GM12878 (cell line): ENCODE measurements around the gene ANKMY2. TPM values are rescaled to one million over a fixed set of nuclear protein-coding genes. Genes with fewer than 3 reads are reported as not detected.

Experiments used
- ATAC-seq: fragments of 200-7000 bp; cut with Tn5 transposase; 3 replicates; pipeline ENCODE4 v1.9.1; 2020; ENCODE audit warnings: mild to moderate bottlenecking, moderate library complexity
- BruUV-seq: library from RNA; stranded (reverse); fragments of 400-500 nt; replicated peaks from 2 replicates; lab custom pipeline; 2021; lab: Mats Ljungman, UMichigan
- CTCF ChIA-PET: fragments of 300-600 bp; sonication (Branson Sonifier 250); formaldehyde crosslinking; extraction: SDS; loops from one replicate; lab custom pipeline; 2021; ENCODE audit warnings: inconsistent platforms; lab: Yijun Ruan, JAX
- POLR2A ChIA-PET: fragments of 350-600 bp; formaldehyde crosslinking; extraction: SDS; loops from one replicate; lab custom pipeline; 2021; ENCODE audit warnings: inconsistent platforms; lab: Charles Lee
- RAD21 ChIA-PET: fragments of 300-600 bp; sonication (Branson Sonifier 250); formaldehyde crosslinking; loops from one replicate; lab custom pipeline; 2023; ENCODE audit warnings: antibody characterized with exemption; ENCODE audit not compliant: unreplicated experiment; lab: Charles Lee
- SMC1A ChIA-PET: fragments of 300-600 bp; sonication (Branson Sonifier 250); formaldehyde crosslinking; loops from one replicate; lab custom pipeline; 2023; ENCODE audit not compliant: unreplicated experiment, uncharacterized antibody; lab: Charles Lee
- DNase-seq: peaks from one replicate; pipeline ENCODE4 v3.0.0-alpha.2; 2011; ENCODE audit warnings: low read depth, low spot score
- FAIRE-seq: peaks from 3 replicates; lab custom pipeline; 2011; peaks lifted over from hg19 to GRCh38; lab: Jason Lieb, UNC
- H2AFZ ChIP-seq: 2 replicates; pipeline ENCODE4 v1.6.0; 2011; ENCODE audit warnings: low read depth, low read length, control low read depth; ENCODE audit not compliant: control insufficient read depth
- H3K27ac ChIP-seq: 2 replicates; pipeline ENCODE4 v1.5.1; 2011; ENCODE audit warnings: control low read depth; ENCODE audit not compliant: control insufficient read depth, insufficient read depth
- H3K27me3 ChIP-seq, 2 experiments: replicated peaks in 1 of 2; 2 replicates each; pipeline versions ENCODE4 v1.6.0 to v1.6.1; 2011; ENCODE audit warnings: low read length in 1 of 2; ENCODE audit not compliant: control insufficient read depth in 2 of 2, insufficient read depth in 2 of 2
- H3K36me3 ChIP-seq, 2 experiments: 2 replicates each; pipeline ENCODE4 v1.5.1; 2011; ENCODE audit warnings: low read length in 1 of 2; ENCODE audit not compliant: control insufficient read depth in 2 of 2, insufficient read depth in 2 of 2
- H3K4me1 ChIP-seq: 2 replicates; pipeline ENCODE4 v1.6.1; 2011; ENCODE audit warnings: mild to moderate bottlenecking, low read length, moderate library complexity, mixed read lengths; ENCODE audit not compliant: control insufficient read depth, insufficient read depth
- H3K4me2 ChIP-seq: 2 replicates; pipeline ENCODE4 v1.6.0; 2011; ENCODE audit warnings: control low read depth; ENCODE audit not compliant: control insufficient read depth, insufficient read depth
- H3K4me3 ChIP-seq: fragments of 200-600 bp; sonication (generic); 2 replicates; pipeline ENCODE4 v1.5.1; 2016
- H3K79me2 ChIP-seq: 2 replicates; pipeline ENCODE4 v1.6.0; 2011; ENCODE audit warnings: low read length; ENCODE audit not compliant: control insufficient read depth, insufficient read depth
- H3K9ac ChIP-seq: 2 replicates; pipeline ENCODE4 v1.8.0; 2011; ENCODE audit warnings: low read length, control low read depth, mixed read lengths; ENCODE audit not compliant: control insufficient read depth, insufficient read depth
- H3K9me3 ChIP-seq: replicated peaks from 3 replicates; pipeline ENCODE4 v1.5.1; 2011; ENCODE audit warnings: mild to moderate bottlenecking, low read length; ENCODE audit not compliant: control insufficient read depth, insufficient read depth
- H4K20me1 ChIP-seq: 2 replicates; pipeline ENCODE4 v1.6.0; 2011; ENCODE audit not compliant: control insufficient read depth, insufficient read depth
- BCL11A ChIP-seq: IDR thresholded peaks from 2 replicates; pipeline ENCODE4 v1.6.1; 2011; ENCODE audit warnings: low read depth, low read length
- BCL3 ChIP-seq: IDR thresholded peaks from 2 replicates; pipeline ENCODE4 v1.6.1; 2011; ENCODE audit warnings: borderline replicate concordance, low read depth, mild to moderate bottlenecking, moderate library complexity, low read length; ENCODE audit not compliant: insufficient read depth, poor library complexity, severe bottlenecking
- BMI1 ChIP-seq: fragments of 450-650 bp; IDR thresholded peaks from 2 replicates; pipeline ENCODE4 v1.6.1; 2016; ENCODE audit warnings: mild to moderate bottlenecking, moderate library complexity, borderline replicate concordance
- CREM ChIP-seq: IDR thresholded peaks from 2 replicates; pipeline ENCODE4 v1.6.1; 2014; ENCODE audit warnings: antibody characterized with exemption, low read depth
- EGR1 ChIP-seq, 2 experiments: IDR thresholded peaks; 1 replicate in 1 of 2; 2 replicates in 1 of 2; pipeline ENCODE4 v1.6.1; 2011 to 2012; ENCODE audit warnings: low read depth in 2 of 2, low read length in 2 of 2, borderline replicate concordance in 1 of 2, mild to moderate bottlenecking in 1 of 2, moderate library complexity in 1 of 2
- ESRRA ChIP-seq: IDR thresholded peaks from 2 replicates; pipeline ENCODE4 v1.6.1; 2012; ENCODE audit warnings: mild to moderate bottlenecking, low read length, improper control_type of control experiment
- FOXK2 ChIP-seq: fragments of 450-650 bp; IDR thresholded peaks from 2 replicates; pipeline ENCODE4 v1.6.1; 2017; ENCODE audit warnings: mild to moderate bottlenecking, moderate library complexity
- HCFC1 ChIP-seq: fragments of 150-350 bp; IDR thresholded peaks from 2 replicates; pipeline ENCODE4 v1.6.1; 2014; ENCODE audit warnings: low read length
- IKZF1 ChIP-seq: fragments of 450-650 bp; conservative IDR thresholded peaks from 2 replicates; pipeline ENCODE4 v1.6.1; 2017; ENCODE audit warnings: antibody characterized with exemption, mild to moderate bottlenecking
- MEF2A ChIP-seq: IDR thresholded peaks from 2 replicates; pipeline ENCODE4 v1.6.1; 2011; ENCODE audit warnings: low read depth, mild to moderate bottlenecking, low read length, moderate library complexity; ENCODE audit not compliant: insufficient read depth
- NR2F1 ChIP-seq: fragments of 450-650 bp; conservative IDR thresholded peaks from 2 replicates; pipeline ENCODE4 v1.6.1; 2017; ENCODE audit warnings: mild to moderate bottlenecking
- PBX3 ChIP-seq: IDR thresholded peaks from 2 replicates; pipeline ENCODE4 v1.6.1; 2011; ENCODE audit warnings: mild to moderate bottlenecking, low read depth, low read length, moderate library complexity; ENCODE audit not compliant: insufficient replicate concordance
- RUNX3 ChIP-seq: IDR thresholded peaks from 2 replicates; pipeline ENCODE4 v1.6.1; 2012; ENCODE audit warnings: low read length, inconsistent platforms
- SKIL ChIP-seq: fragments of 450-650 bp; IDR thresholded peaks from 2 replicates; pipeline ENCODE4 v1.6.1; 2017; ENCODE audit warnings: mild to moderate bottlenecking, low read depth, inconsistent platforms; ENCODE audit not compliant: poor library complexity, severe bottlenecking
- STAT1 ChIP-seq: fragments of 450-650 bp; conservative IDR thresholded peaks from 2 replicates; pipeline ENCODE4 v1.6.1; 2014; ENCODE audit warnings: antibody characterized with exemption, mild to moderate bottlenecking
- TARDBP ChIP-seq: IDR thresholded peaks from 2 replicates; pipeline ENCODE4 v1.6.1; 2016; ENCODE audit warnings: borderline replicate concordance
- TCF3 ChIP-seq: IDR thresholded peaks from 2 replicates; pipeline ENCODE4 v1.6.1; 2012; ENCODE audit warnings: low read depth, mild to moderate bottlenecking, low read length, borderline replicate concordance; ENCODE audit not compliant: insufficient read depth
- YBX1 ChIP-seq: fragments of 450-650 bp; IDR thresholded peaks from 2 replicates; pipeline ENCODE4 v1.6.1; 2016; ENCODE audit warnings: antibody characterized with exemption
- WGBS: methylation state at CpG from one replicate; pipeline ENCODE4 v1.1.6; 2016; ENCODE audit warnings: low lambda C conversion rate; ENCODE audit not compliant: insufficient replicate concordance, insufficient coverage; ENCODE audit errors: missing lambda C conversion rate; 5-methylcytosine and 5-hydroxymethylcytosine counted together
- in situ Hi-C: fragments of 300-500 bp; cut with MboI; formaldehyde crosslinking; loops from 9 replicates; pipeline ENCODE4 v1.14.3; 2018; ENCODE audit warnings: mixed read lengths
- intact Hi-C: fragments of 100-400 bp; cut with micrococcal nuclease; formaldehyde crosslinking; loops from one replicate; pipeline ENCODE4 v1.14.2; 2022; ENCODE audit not compliant: unreplicated experiment
- polyA plus RNA-seq, 11 experiments: library from polyadenylated mRNA; depleted of rRNA in 4 of 11; unstranded in 6 of 11; stranded (reverse) in 5 of 11; fragments of >200 nt; fragmentation: Nextera tagmentation in 4 of 11; fragmentation: Illumina TruSeq in 1 of 11; extraction: Ambion mirVana in 4 of 11; extraction: Trizol in 1 of 11; gene quantifications; 1 replicate in 1 of 11; 2 replicates in 10 of 11; pipeline versions ENCODE4 v1.2.1 to v1.2.3, GENCODE V29; 2011 to 2016; ENCODE audit warnings: inconsistent platforms in 2 of 11, missing spikeins in 2 of 11, low read depth in 1 of 11
- total RNA-seq, 4 experiments: library from RNA; depleted of rRNA in 3 of 4; stranded (reverse); fragments of >200 nt in 3 of 4; fragmentation: Illumina TruSeq in 1 of 4; extraction: Trizol in 1 of 4; gene quantifications; 2 replicates each; pipeline versions ENCODE4 v1.2.1 to v1.2.3, GENCODE V29; 2013 to 2021
- TF ChIP-seq, protein P1 (sequence below): fragments of 450-650 bp; IDR thresholded peaks from 2 replicates; pipeline ENCODE4 v1.6.1; 2018; ENCODE audit warnings: mild to moderate bottlenecking, low read depth, moderate library complexity; ENCODE audit not compliant: partially characterized antibody

The ANKMY2 gene
- total and polyA plus RNA-seq, 10 of the 15 experiments (the other 5 are each of a cell fraction or from before 2014, with no cell fraction given), result 0.10 to 0.48 (median 0.29) TPM

GRCh38 chr7:16619979-16620408 is 25.6 kb downstream of the ANKMY2 start:
- POLR2A ChIA-PET, result no interaction called here
- Histone ChIP-seq H3K79me2 (no peaks in the 10 kb centered on the region), H3K9ac (no peak overlapping the region), H3K4me1 (no peaks in the 10 kb centered on the region), H3K9me3 (no peaks in the 10 kb centered on the region), H3K4me3 (no peak overlapping the region), H3K27ac (no peak overlapping the region), H3K36me3 (no peaks in the 10 kb centered on the region), H3K27me3 (no peaks in the 10 kb centered on the region; a peak in 1 of 4 replicates), H2AFZ (no peak overlapping the region), H3K4me2 (no peak overlapping the region), H4K20me1 (no peaks in the 10 kb centered on the region)
- FAIRE-seq, result peak; percentile 88
- in situ Hi-C loops, result no loop called here
- SMC1A ChIA-PET, result no interaction called here
- CTCF ChIA-PET, result interaction anchor here (0.8 kb wide), 1 partner anchor 9 kb away, joined by 3 read pairs; no protein-coding TSS in a partner anchor
- intact Hi-C loops, result no loop called here
- BruUV-seq, result no TSS peak
- DNase-seq, result peak; percentile 5
- RAD21 ChIA-PET, result no interaction called here
- WGBS, result 3% methylated on average over 2 of the region's 2 CpGs
- peak; percentile 82 for ATAC-seq
- TF ChIP-seq PBX3 (no peak), FOXK2 (no peak), BCL11A (no peak), ESRRA (no peak), NR2F1 (no peak), HCFC1 (no peak), BCL3 (no peak), EGR1 (IDR thresholded peaks at IDR 0.05; ENCODE audit: borderline replicate concordance in 1 of 2, low read depth in 2 of 2, low read length in 2 of 2) (no peak), CREM (peak; percentile 60; the same call in 1 of the 2 replicates), IKZF1 (no peak), TARDBP (no peak), STAT1 (no peak), MEF2A (peak; percentile 80), SKIL (no peak), RUNX3 (peak; percentile 20; the same call in 1 of the 2 replicates), YBX1 (no peak), BMI1 (no peak), TCF3 (no peak)
- TF ChIP-seq, protein P1, sequence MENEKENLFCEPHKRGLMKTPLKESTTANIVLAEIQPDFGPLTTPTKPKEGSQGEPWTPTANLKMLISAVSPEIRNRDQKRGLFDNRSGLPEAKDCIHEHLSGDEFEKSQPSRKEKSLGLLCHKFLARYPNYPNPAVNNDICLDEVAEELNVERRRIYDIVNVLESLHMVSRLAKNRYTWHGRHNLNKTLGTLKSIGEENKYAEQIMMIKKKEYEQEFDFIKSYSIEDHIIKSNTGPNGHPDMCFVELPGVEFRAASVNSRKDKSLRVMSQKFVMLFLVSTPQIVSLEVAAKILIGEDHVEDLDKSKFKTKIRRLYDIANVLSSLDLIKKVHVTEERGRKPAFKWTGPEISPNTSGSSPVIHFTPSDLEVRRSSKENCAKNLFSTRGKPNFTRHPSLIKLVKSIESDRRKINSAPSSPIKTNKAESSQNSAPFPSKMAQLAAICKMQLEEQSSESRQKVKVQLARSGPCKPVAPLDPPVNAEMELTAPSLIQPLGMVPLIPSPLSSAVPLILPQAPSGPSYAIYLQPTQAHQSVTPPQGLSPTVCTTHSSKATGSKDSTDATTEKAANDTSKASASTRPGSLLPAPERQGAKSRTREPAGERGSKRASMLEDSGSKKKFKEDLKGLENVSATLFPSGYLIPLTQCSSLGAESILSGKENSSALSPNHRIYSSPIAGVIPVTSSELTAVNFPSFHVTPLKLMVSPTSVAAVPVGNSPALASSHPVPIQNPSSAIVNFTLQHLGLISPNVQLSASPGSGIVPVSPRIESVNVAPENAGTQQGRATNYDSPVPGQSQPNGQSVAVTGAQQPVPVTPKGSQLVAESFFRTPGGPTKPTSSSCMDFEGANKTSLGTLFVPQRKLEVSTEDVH, result no peak
